ENCODE measurements around the gene ZNF771.
"Not testable (repeated sequence)": the region's sequence is repeated elsewhere in the genome, so short reads cannot be mapped to it uniquely, and the experiment has no call there.

The ZNF771 gene

GRCh38 chr16:30375864-30376263 lies 31.5 kb upstream of the ZNF771 start:
- no peak for DNase-seq (ENCODE audit: low read depth in 2 of 2)

DNA sequence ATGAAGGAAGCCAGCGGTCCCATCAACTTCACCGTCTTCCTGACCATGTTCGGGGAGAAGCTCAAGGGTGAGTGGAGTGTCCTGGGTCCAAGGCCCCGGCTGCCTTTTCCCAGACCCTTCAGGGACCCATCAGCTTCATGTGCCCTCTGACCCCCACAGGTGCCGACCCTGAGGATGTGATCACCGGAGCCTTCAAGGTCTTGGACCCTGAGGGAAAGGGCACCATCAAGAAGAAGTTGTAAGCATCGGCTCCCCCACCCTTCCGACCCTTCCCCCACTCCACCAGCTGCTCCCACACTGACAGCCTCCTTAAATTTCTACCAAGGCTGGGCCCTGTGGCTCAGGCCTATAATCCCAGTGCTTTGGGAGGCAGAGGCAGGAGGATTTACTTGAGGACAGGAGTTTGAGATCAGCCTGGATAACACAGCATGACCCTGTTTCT lies 30.9 kb upstream of the ZNF771 start:
- DNase-seq (ENCODE audit: low read depth in 2 of 2) = no peak

DNA sequence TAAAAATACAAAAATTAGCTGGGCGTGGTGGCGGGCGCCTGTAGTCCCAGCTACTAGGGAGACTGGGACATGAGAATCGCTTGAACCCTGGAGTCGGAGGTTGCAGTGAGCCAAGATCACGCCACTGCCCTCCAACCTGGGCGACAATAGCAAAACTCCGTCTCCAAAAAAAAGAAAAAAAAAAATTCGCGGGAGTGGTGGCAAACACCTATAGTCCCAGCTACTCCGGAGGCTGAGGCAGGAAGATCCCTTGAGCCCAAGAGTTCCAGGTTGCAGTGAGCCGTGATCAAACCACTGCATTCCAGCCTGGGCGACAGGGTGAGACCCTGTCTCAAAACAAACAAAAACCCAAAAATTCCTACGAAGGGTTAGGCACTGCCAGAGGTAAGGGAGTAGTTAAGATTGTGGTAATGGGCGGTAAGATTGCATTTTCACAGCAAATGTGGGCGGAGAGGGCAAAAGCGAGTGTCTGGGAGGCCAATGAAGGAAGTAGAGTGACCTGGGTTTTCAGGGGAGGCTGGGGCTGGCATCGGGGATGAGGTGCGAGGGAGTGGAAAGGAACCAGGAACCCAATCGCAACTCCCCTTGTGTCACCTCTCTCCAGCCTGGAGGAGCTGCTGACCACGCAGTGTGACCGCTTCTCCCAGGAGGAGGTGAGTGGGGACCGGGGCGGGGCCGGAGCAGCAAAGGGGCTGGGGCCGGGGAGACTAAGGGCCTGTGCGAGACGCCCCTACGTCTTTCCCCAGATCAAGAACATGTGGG lies 30.2 kb upstream of the ZNF771 start:
- no peak for DNase-seq (ENCODE audit: low read depth in 2 of 2)

GRCh38 chr16:30377812-30378235 lies 29.6 kb upstream of the ZNF771 start:
- peak; percentile 75 to 86 for DNase-seq (ENCODE audit: low read depth in 2 of 2)

GRCh38 chr16:30378236-30379157 lies 28.9 kb upstream of the ZNF771 start:
- peak; percentile 99 for DNase-seq (ENCODE audit: low read depth in 2 of 2)

- DNase-seq (ENCODE audit: low read depth in 2 of 2) = no peak
Measured at GRCh38 chr16:30379158-30379783, 28.1 kb upstream of the ZNF771 start.

- DNase-seq (ENCODE audit: low read depth in 2 of 2) = no peak
Measured at GRCh38 chr16:30380072-30380802, 27.2 kb upstream of the ZNF771 start.

- no peak for DNase-seq (ENCODE audit: low read depth in 2 of 2)
Measured at GRCh38 chr16:30380803-30381208, 26.6 kb upstream of the ZNF771 start.

DNA sequence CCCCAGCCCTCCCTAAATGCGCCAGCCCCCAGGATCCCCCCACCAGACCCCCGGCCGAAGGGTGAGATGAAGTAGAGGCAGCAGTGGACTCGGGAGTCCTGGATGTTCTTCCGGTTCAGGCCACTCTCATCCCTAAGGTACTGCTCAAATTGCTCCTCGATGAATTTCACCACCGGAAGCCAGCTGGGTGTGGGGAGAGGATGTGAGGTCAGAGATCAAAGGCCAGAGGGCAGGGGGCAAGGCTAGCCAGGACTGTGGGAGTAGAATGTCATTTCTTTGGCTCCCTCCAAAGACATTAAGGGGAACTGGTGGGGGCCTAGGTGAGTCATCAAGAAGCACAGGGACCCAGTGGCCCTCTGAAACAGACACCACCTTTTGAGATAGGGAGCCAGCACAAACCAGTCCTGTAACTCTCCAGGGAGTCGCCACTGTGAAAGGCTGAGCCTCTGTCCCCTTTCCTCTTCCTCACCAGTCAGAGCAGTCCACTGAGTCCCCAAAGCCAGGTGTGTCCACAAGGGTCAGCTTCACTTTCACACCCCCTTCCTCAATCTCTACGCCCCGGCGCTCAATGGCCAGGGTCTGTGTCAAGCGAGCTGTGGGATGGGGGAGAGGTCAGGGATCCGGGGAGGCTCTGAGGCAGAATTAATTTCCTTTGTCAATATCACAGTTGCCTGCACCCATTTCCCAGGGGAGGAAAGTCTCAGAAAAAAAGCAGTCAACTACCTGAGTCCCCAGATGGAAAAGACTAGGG lies 25.9 kb upstream of the ZNF771 start:
- no peak for DNase-seq (ENCODE audit: low read depth in 2 of 2)

DNA sequence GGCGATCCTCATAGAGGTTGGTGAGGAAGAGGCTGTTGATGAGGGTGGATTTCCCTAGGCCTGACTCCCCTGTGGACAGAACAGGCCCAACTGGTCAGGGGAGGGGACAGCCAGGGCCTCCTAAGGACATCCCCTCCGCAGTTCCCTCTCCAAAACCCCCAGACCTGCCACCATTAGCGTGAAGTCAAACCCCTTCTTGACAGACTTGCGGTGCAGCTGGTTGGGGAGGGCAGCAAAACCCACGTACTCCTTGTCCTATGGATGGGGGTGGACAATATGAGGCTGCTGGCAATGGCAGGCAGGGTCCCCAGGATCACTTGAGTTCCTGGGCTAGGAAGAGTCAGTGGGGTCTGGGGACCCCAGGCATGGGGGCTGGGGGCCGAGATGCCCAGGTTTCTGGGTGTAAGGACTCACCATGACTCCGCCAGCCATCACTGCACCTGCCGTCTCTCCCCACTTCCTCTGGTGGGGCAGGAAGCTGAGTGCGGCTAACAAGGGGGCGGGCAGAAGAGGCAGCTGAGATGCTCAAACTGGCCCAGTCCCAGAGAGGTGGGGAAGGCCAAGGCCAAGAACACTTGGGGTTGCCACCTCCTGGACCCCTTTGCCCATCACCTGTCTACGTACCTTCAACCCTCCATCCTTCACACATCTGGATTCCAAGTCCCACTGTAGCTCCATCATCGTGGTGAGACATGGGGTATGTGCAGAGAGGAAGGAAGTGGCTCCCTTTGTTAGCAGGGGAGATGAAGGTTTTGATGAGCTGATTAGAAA lies 25.1 kb upstream of the ZNF771 start, which contains the start of gene SEPTIN1:
Gene SEPTIN1 (minus strand): TSS at position 451 of the 771 bp plus-strand sequence. CDS start 19 bp downstream, at position 432.
- peak; percentile 60 to 61 for DNase-seq (ENCODE audit: low read depth in 2 of 2)

GRCh38 chr16:30383521-30383920 lies 23.9 kb upstream of the ZNF771 start:
- no peak for DNase-seq (ENCODE audit: low read depth in 2 of 2)

DNA sequence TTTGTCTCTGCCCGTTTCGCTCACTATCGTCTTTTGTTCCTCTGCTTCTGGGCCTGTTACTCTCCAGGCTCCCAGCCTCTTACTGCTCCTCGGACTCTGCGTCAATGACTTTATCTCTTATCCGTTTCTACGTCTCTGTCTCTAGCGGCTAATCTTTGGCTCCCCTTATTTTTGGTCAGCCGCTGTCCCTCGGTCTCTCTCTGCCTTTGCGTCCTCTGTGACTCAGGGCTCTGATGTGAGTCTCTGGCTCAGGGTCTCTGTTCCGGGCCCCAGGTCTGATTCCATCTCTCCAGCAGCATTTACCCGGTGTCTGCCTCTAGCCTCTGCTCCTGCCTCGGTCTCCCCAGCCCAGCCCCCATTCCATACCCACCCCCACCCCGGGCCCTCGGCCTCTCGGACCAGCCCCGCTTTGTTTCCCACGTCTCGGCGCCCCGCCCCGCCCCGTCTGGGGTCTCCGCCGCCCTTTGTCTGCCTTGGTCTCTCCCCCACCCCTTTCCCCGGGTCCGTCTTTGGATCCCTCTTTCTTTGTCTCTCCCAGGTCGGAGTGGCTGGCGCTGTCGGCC lies 12.7 kb upstream of the ZNF771 start:
- no peak for DNase-seq (ENCODE audit: low read depth in 2 of 2)

DNA sequence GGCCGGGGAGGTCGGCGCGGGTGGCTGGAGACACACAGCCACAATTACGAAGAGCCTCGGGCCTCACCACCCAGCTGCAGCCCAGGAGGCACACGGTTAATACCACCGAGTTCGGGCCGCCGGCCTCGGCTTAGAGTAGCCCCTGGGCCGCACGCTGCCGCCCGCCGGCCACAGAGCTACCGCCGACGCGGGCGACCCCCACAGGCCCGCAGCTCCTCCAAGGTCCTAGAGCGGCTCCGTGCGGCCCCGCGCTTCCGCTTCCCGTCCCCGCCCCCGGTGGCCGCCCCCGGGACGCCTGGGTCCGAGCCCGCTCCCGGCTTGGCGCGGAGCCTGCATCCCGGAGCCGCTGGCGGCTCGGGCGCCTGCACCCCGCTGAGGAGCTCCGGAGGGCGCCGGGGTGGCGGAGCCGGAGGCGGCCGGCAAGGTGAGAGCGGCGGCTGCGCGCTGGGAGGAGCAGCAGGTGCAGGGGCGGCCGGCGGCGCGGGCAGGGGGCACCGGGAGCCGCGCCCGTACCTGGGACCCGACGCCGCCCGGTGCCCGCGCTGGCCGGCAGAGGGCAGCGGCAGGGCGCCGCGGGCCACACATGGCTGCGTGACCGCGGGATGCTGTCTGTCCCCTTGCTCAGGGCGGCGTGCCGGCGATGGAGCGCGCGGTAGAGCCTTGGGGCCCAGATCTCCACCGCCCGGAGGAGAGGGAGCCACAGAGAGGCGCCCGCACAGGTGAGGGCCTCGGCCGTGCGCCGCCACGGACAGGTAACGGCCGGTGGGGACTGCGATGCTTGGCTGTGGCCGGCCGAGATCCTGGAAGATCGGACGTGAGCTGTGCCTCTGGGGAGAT lies 12.0 kb upstream of the ZNF771 start, which contains the start of gene ZNF48:
Gene ZNF48 (plus strand): TSS at position 266 of the 837 bp plus-strand sequence. CDS start 375 bp downstream, at position 641.
- peak; percentile 23 to 67 for DNase-seq (ENCODE audit: low read depth in 2 of 2)

- DNase-seq (ENCODE audit: low read depth in 2 of 2) = no peak
Measured at GRCh38 chr16:30395992-30396585, 11.3 kb upstream of the ZNF771 start.

DNA sequence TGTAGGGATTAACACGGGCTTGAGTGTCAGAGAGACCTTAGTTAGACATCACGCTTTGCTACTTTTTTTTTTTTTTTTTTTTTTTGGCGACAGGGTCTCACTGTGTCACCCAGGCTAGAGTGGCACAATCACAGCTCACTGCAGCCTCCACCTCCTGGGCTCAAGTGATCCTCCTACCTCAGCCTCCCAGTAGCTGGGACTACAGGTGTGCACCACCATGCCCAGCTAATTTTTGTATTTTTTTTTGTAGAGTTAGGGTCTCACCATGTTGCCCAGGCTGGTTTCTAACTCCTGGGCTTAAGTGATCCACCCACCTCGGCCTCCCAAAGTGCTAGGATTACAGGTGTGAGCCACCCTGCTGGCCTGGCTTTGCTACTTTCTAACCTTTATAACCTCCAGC lies 10.8 kb upstream of the ZNF771 start:
- not testable (repeated sequence) for DNase-seq (ENCODE audit: low read depth in 2 of 2)

DNA sequence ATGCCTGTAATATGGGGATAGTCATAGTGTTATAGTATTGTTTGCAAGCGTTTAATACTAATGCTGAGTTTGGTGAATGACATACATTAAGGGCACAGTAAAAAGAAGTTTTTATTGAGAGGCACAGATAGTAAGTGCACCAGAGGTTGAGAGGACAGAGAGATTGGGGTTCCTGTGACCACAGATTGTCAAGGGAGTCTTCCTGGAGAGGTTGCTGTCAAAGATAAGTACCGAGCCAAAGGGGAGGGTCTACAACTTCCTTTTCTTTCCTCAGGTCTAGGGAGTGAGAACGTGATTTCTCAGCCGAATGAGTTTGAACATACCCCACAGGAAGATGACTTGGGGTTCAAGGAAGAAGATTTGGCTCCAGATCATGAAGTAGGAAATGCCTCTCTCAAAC lies 10.3 kb upstream of the ZNF771 start:
- DNase-seq (ENCODE audit: low read depth in 2 of 2) = no peak

GRCh38 chr16:30397776-30398660 lies 9.4 kb upstream of the ZNF771 start:
- no peak for DNase-seq (ENCODE audit: low read depth in 2 of 2)

Measured in stimulated activated CD4-positive, alpha-beta T cell treated with anti-CD3 and anti-CD28 coated beads, Interleukin-1b, Interleukin-23, amount 100 ng/mL, for 4 hours (primary cell).